Measurements from ENCODE around the gene MAP4K2.

Gene MAP4K2

DNA sequence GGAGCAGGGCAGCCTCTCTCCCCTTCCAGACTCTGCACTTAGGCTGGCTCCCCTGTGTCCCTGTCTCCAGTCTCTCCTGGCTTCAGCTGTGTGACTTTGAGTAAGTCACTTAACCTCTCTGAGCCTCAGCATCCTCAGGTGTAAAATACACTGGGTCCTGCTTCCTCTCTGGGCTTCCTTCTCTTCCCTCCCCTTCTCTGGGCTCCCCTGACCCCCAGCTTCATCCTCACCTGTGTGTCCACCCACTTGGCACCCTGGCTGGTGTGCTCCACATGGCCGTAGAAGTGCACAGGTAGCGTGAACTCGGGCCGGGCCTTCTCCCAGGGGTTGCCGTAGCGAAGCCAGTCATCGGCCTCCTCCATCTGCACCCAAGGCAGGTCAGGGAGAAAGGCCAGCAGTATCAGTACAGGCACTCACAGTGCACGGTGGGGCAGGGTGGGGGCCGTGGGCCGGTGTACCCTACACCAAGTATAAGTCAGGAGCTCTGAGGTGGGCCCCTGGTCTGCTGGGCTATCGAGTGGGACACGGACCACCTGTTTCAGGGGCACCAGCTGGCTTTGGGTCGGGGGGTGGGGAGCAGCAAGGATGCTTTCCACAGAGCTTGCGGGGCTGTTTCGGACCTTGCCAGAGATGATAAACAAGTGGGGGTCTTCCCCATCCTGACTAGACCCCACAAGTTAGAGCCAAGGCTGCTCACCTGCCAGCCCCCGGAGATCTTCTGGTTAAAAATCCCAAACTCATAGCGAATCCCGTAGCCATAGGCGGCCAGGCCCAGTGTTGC is 45.3 kb downstream of the MAP4K2 start:
- no peak for TF ChIP-seq POLR2A (IDR thresholded peaks at IDR 0.05; ENCODE audit: low read depth, low read length)
- no peak for FAIRE-seq
- no peak for DNase-seq (ENCODE audit: insufficient read length, low spot score)

DNA sequence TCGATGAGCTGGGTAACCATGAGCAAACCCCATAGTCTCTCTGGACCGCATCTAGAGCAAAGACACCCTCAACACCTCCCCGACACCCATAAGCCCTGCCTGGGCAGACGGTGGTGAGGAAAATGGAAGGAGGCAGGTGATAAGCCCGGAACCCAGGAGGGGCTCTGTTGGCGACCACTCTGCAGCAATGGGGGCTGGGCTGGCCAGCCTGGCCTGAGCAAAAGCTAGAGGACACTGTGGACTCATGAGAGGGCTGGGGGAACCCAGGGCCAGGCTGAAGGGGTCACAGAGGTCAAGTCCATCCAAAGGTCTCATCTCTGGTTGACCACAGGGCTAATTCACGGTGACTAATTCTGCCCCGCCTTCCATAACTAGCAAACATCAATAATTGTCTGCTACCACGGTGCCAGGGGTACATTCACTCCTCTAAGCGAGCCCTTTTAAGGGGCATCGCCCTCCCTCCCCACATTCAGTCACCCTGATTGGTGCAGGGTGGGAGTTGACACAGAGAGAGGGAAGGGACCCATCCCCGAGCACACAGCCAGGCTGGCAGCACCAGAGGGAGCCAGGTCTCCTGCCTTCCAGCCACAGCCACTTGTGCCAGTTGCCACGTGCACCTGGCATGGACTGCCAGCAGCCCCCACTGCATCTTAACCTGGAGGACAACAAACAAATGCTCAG is 47.2 kb downstream of the MAP4K2 start:
- no peak for TF ChIP-seq POU2F2 (IDR thresholded peaks at IDR 0.05; ENCODE audit: low read depth, low read length)
- no peak for TF ChIP-seq PAX5 (IDR thresholded peaks at IDR 0.05; ENCODE audit: insufficient read depth, low read length, severe bottlenecking)
- TF ChIP-seq TAF1 (IDR thresholded peaks at IDR 0.05; ENCODE audit: low read depth, low read length) = no peak
- FAIRE-seq (no peak), DNase-seq (ENCODE audit: insufficient read length, low spot score) (no peak)

- no peak for DNase-seq (ENCODE audit: insufficient read length, low spot score)
- no peak for FAIRE-seq
- TF ChIP-seq PAX5 (IDR thresholded peaks at IDR 0.05; ENCODE audit: insufficient read depth, low read length, severe bottlenecking) (no peak), TAF1 (IDR thresholded peaks at IDR 0.05; ENCODE audit: low read depth, low read length) (no peak), POLR2AphosphoS5 (IDR thresholded peaks at IDR 0.05; ENCODE audit: low read depth, low read length) (no peak), SPI1 (IDR thresholded peaks at IDR 0.05; ENCODE audit: low read depth, low read length) (no peak), POLR2A (IDR thresholded peaks at IDR 0.05; ENCODE audit: low read depth, low read length) (no peak), POU2F2 (IDR thresholded peaks at IDR 0.05; ENCODE audit: low read depth, low read length) (no peak)
Observed at GRCh38 chr11:64754919-64755662, 47.9 kb downstream of the MAP4K2 start.

DNA sequence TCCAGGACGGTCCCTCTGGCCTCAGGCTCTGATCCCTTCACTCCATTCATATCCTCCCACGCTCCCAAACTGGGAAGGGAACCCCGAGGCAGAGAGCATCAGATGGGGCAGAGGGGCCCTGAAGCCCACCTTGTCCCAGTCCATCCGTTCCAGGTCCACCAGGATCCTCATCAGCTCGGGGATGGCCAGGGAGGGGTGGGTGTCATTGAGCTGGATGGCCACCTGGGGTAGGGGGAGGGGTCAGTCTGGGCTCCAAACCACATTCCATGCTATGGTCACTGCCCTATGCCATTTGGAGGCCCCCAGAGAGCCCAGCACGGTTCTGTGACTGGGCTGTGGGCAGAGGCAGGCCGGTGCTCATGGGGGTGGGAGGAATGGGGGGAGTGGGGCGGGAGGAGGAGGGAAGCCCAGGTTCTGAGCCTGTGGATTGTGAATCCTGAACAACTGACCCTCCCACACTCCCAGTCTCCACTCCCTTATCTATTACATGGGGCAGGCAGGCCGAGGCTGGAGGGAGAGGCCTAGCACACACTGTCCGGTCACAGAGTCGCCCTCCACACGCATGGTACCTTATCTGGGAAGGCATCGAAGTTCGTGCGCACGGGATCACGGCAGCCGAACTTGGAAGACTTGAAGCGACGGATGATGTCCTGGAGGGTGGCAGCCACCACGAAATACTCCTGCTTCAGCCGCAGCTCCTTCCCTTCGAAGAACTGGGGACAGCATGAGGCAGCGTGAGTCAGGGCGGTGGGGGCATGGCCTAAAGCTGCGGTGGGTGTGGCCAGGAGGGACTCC is 48.7 kb downstream of the MAP4K2 start:
- FAIRE-seq (no peak), DNase-seq (ENCODE audit: insufficient read length, low spot score) (no peak)
- TF ChIP-seq POLR2A (IDR thresholded peaks at IDR 0.05; ENCODE audit: low read depth, low read length) (no peak), POLR2AphosphoS5 (IDR thresholded peaks at IDR 0.05; ENCODE audit: low read depth, low read length) (no peak), SPI1 (IDR thresholded peaks at IDR 0.05; ENCODE audit: low read depth, low read length) (no peak), TAF1 (IDR thresholded peaks at IDR 0.05; ENCODE audit: low read depth, low read length) (no peak), PAX5 (IDR thresholded peaks at IDR 0.05; ENCODE audit: insufficient read depth, low read length, severe bottlenecking) (no peak)

DNA sequence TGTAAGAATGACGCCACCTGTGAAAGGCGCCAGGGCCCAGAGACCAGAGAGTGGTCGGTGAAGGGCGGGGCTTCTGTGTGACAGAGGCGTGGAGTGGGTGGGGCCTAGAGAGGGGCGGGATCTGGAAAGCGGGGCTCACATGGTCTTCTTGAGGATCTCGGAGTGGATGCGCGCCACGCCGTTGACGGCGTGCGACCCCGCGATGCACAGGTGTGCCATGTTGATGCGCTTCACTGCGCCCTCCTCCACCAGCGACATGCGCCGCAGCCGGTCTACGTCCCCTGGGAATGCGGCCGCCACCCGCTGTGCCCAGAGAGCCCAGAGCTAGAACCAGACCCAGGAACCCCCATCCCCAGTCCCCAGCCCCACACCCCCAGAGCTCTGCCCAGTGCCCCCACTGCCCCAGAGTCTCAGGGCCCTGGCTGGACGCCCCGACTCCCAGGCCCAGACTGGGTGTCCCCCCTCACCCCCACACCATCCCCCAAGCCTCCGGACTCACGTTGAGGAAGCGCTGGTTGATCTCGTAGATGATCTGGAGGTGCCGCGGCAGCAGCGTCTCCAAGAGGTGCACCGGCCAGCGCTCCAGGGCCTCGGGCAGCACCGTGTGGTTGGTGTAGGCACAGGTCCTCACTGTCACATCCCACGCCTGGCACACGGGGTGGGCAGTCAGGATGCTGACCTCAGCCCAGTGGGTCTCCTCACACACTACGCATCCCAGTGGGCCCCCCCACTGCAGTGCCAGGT is 49.5 kb downstream of the MAP4K2 start:
- DNase-seq (ENCODE audit: insufficient read length, low spot score) (no peak), FAIRE-seq (no peak)
- TF ChIP-seq TAF1 (IDR thresholded peaks at IDR 0.05; ENCODE audit: low read depth, low read length) (no peak), SPI1 (IDR thresholded peaks at IDR 0.05; ENCODE audit: low read depth, low read length) (no peak), POLR2AphosphoS5 (IDR thresholded peaks at IDR 0.05; ENCODE audit: low read depth, low read length) (no peak), PAX5 (IDR thresholded peaks at IDR 0.05; ENCODE audit: insufficient read depth, low read length, severe bottlenecking) (no peak), POU2F2 (IDR thresholded peaks at IDR 0.05; ENCODE audit: low read depth, low read length) (no peak), POLR2A (IDR thresholded peaks at IDR 0.05; ENCODE audit: low read depth, low read length) (no peak)

GRCh38 chr11:64753019-64753379 is 50.0 kb downstream of the MAP4K2 start:
- no peak for FAIRE-seq
- DNase-seq (ENCODE audit: insufficient read length, low spot score) = no peak
- no peak for TF ChIP-seq SPI1 (IDR thresholded peaks at IDR 0.05; ENCODE audit: low read depth, low read length)
- TF ChIP-seq POU2F2 (IDR thresholded peaks at IDR 0.05; ENCODE audit: low read depth, low read length) = no peak
- TF ChIP-seq POLR2A (IDR thresholded peaks at IDR 0.05; ENCODE audit: low read depth, low read length) = no peak
- no peak for TF ChIP-seq POLR2AphosphoS5 (IDR thresholded peaks at IDR 0.05; ENCODE audit: low read depth, low read length)
- TF ChIP-seq PAX5 (IDR thresholded peaks at IDR 0.05; ENCODE audit: insufficient read depth, low read length, severe bottlenecking) = no peak
- TF ChIP-seq TAF1 (IDR thresholded peaks at IDR 0.05; ENCODE audit: low read depth, low read length) = no peak

- no peak for FAIRE-seq
- TF ChIP-seq POLR2A (IDR thresholded peaks at IDR 0.05; ENCODE audit: low read depth, low read length) (no peak), PAX5 (IDR thresholded peaks at IDR 0.05; ENCODE audit: insufficient read depth, low read length, severe bottlenecking) (no peak), POLR2AphosphoS5 (IDR thresholded peaks at IDR 0.05; ENCODE audit: low read depth, low read length) (no peak), POU2F2 (IDR thresholded peaks at IDR 0.05; ENCODE audit: low read depth, low read length) (no peak), TAF1 (IDR thresholded peaks at IDR 0.05; ENCODE audit: low read depth, low read length) (no peak), SPI1 (IDR thresholded peaks at IDR 0.05; ENCODE audit: low read depth, low read length) (no peak)
- no peak for DNase-seq (ENCODE audit: insufficient read length, low spot score)
Observed at GRCh38 chr11:64752175-64752970, 50.6 kb downstream of the MAP4K2 start.

- FAIRE-seq (no peak), DNase-seq (ENCODE audit: insufficient read length, low spot score) (no peak)
- TF ChIP-seq POLR2AphosphoS5 (IDR thresholded peaks at IDR 0.05; ENCODE audit: low read depth, low read length) (no peak), PAX5 (IDR thresholded peaks at IDR 0.05; ENCODE audit: insufficient read depth, low read length, severe bottlenecking) (no peak), SPI1 (IDR thresholded peaks at IDR 0.05; ENCODE audit: low read depth, low read length) (no peak), TAF1 (IDR thresholded peaks at IDR 0.05; ENCODE audit: low read depth, low read length) (no peak), POLR2A (IDR thresholded peaks at IDR 0.05; ENCODE audit: low read depth, low read length) (no peak), POU2F2 (IDR thresholded peaks at IDR 0.05; ENCODE audit: low read depth, low read length) (no peak)
Observed at GRCh38 chr11:64751580-64751979, 51.4 kb downstream of the MAP4K2 start.

Data from GM12891 (cell line).